Uterine smooth muscle cell (primary cell): ENCODE data around the gene MAP4. TPM values are rescaled to one million over a fixed set of nuclear protein-coding genes. Genes with fewer than 3 reads are reported as not detected.

Experiments
- total RNA-seq: library from RNA; depleted of rRNA; stranded (reverse); fragments of >200 nt; gene quantifications from 2 replicates; pipeline ENCODE4 v1.2.3, GENCODE V29; 2014

The MAP4 gene
- total RNA-seq, result 88.9 and 109 TPM in 2 replicates

GRCh38 chr3:48016301-48016973 is at the start of gene MAP4:
Gene MAP4, minus strand, starts transcription at chr3:48016416. Its CDS starts 17,556 bp downstream, at chr3:47998860.

GRCh38 chr3:47802734-47803479 is 213.3 kb downstream of the MAP4 start, which contains the start of gene DHX30:
Gene DHX30, plus strand, starts transcription at chr3:47803138. Its CDS starts 7,546 bp downstream, at chr3:47810684.

Other genes with a start within 250 kb of the MAP4 start
- gene SMARCC1, start 234.5 kb downstream of the MAP4 start, total RNA-seq, result 31.4 and 33.7 TPM in 2 replicates
- 60.2 and 83.8 TPM in 2 replicates for gene DHX30, start 213.3 kb downstream of the MAP4 start, total RNA-seq
- gene CDC25A, start 172.0 kb upstream of the MAP4 start, total RNA-seq, result 5.2 and 15.9 TPM in 2 replicates
- gene CAMP, start 207.1 kb upstream of the MAP4 start, total RNA-seq, result not detected in 2 replicates
- 4.1 and 4.5 TPM in 2 replicates for gene ZNF589, start 224.7 kb upstream of the MAP4 start, total RNA-seq